H9 (cell line): ENCODE results near the gene PLEKHD1. TPM values are rescaled to one million over a fixed set of nuclear protein-coding genes. Genes with fewer than 3 reads are reported as not detected.

Experiments used
- DNase-seq: peaks from one replicate; pipeline ENCODE4 v3.0.0-alpha.2; 2017
- H2AFZ ChIP-seq: one replicate; pipeline ENCODE4 v1.6.1; 2013; ENCODE audit warnings: mild to moderate bottlenecking, low read length, control low read depth, moderate library complexity
- H2AK5ac ChIP-seq: 2 replicates; pipeline ENCODE4 v1.6.1; 2013; ENCODE audit warnings: low read length, control low read depth, mixed read lengths; ENCODE audit not compliant: insufficient read length
- H2BK120ac ChIP-seq: one replicate; pipeline ENCODE4 v1.6.1; 2013; ENCODE audit warnings: low read depth, mild to moderate bottlenecking, low read length, control low read depth, inconsistent platforms; ENCODE audit not compliant: poor library complexity, severe bottlenecking
- H2BK12ac ChIP-seq: 2 replicates; pipeline ENCODE4 v1.6.1; 2013; ENCODE audit warnings: low read length, control low read depth, mixed read lengths, low read depth; ENCODE audit not compliant: insufficient read length
- H2BK15ac ChIP-seq: 2 replicates; pipeline ENCODE4 v1.6.1; 2013; ENCODE audit warnings: low read depth, low read length, control low read depth
- H2BK20ac ChIP-seq: one replicate; pipeline ENCODE4 v1.6.1; 2013; ENCODE audit warnings: low read depth, mild to moderate bottlenecking, low read length, control low read depth, inconsistent platforms; ENCODE audit not compliant: poor library complexity, severe bottlenecking
- H2BK5ac ChIP-seq: 2 replicates; pipeline ENCODE4 v1.6.1; 2013; ENCODE audit warnings: low read length, control low read depth, mixed read lengths; ENCODE audit not compliant: insufficient read length
- H3K14ac ChIP-seq: 2 replicates; pipeline ENCODE4 v1.6.1; 2013; ENCODE audit warnings: low read length, control low read depth; ENCODE audit not compliant: insufficient read depth
- H3K18ac ChIP-seq: 2 replicates; pipeline ENCODE4 v1.6.1; 2013; ENCODE audit warnings: low read depth, mild to moderate bottlenecking, mixed read lengths, low read length, control low read depth; ENCODE audit not compliant: insufficient read length
- H3K23ac ChIP-seq: 2 replicates; pipeline ENCODE4 v1.6.1; 2013; ENCODE audit warnings: low read length, control low read depth, mixed read lengths, low read depth; ENCODE audit not compliant: insufficient read length
- H3K23me2 ChIP-seq: 2 replicates; pipeline ENCODE4 v1.6.1; 2013; ENCODE audit warnings: low read depth, mild to moderate bottlenecking, mixed read lengths, low read length, control low read depth; ENCODE audit not compliant: insufficient read length, poor library complexity, severe bottlenecking
- H3K27ac ChIP-seq: 2 replicates; pipeline ENCODE4 v1.5.1; 2013; ENCODE audit warnings: low read length, control low read depth, mixed read lengths, low read depth; ENCODE audit not compliant: insufficient read length
- H3K27me3 ChIP-seq: 2 replicates; pipeline ENCODE4 v1.6.1; 2013; ENCODE audit warnings: low read length, control low read depth, inconsistent platforms; ENCODE audit not compliant: insufficient read depth
- H3K4ac ChIP-seq: 2 replicates; pipeline ENCODE4 v1.6.1; 2013; ENCODE audit warnings: low read depth, mild to moderate bottlenecking, control low read depth, inconsistent platforms, low read length, moderate library complexity
- H3K4me1 ChIP-seq: 2 replicates; pipeline ENCODE4 v1.6.1; 2013; ENCODE audit warnings: low read length, control low read depth, inconsistent platforms; ENCODE audit not compliant: insufficient read depth
- H3K4me2 ChIP-seq: 2 replicates; pipeline ENCODE4 v1.6.1; 2013; ENCODE audit warnings: low read length, control low read depth, mixed read lengths; ENCODE audit not compliant: insufficient read length, insufficient read depth
- H3K56ac ChIP-seq: 2 replicates; pipeline ENCODE4 v1.6.1; 2013; ENCODE audit warnings: low read depth, mild to moderate bottlenecking, mixed read lengths, low read length, control low read depth; ENCODE audit not compliant: insufficient read length
- H3K79me1 ChIP-seq: 2 replicates; pipeline ENCODE4 v1.6.1; 2013; ENCODE audit warnings: low read depth, mild to moderate bottlenecking, moderate library complexity, low read length, control low read depth, inconsistent platforms; ENCODE audit not compliant: insufficient read depth, poor library complexity, severe bottlenecking
- H3K79me2 ChIP-seq: 2 replicates; pipeline ENCODE4 v1.6.1; 2013; ENCODE audit warnings: low read length, control low read depth, inconsistent platforms; ENCODE audit not compliant: insufficient read depth
- H3K9ac ChIP-seq: 2 replicates; pipeline ENCODE4 v1.6.1; 2013; ENCODE audit warnings: low read length, control low read depth, mixed read lengths; ENCODE audit not compliant: insufficient read length; ENCODE audit errors: extremely low read depth
- H3K9me3 ChIP-seq: one replicate; pipeline ENCODE4 v1.6.1; 2013; ENCODE audit warnings: low read depth, low read length, inconsistent platforms; ENCODE audit not compliant: control insufficient read depth
- H3T11ph ChIP-seq: one replicate; pipeline ENCODE4 v1.6.1; 2013; ENCODE audit warnings: mild to moderate bottlenecking, low read length, control low read depth, inconsistent platforms
- H4K20me1 ChIP-seq: one replicate; pipeline ENCODE4 v1.6.1; 2013; ENCODE audit not compliant: control insufficient read depth, insufficient read length, insufficient read depth
- H4K5ac ChIP-seq: 2 replicates; pipeline ENCODE4 v1.6.1; 2013; ENCODE audit warnings: low read depth, mild to moderate bottlenecking, mixed read lengths, low read length, control low read depth; ENCODE audit not compliant: insufficient read length
- H4K8ac ChIP-seq: replicated peaks from 2 replicates; pipeline ENCODE4 v1.6.1; 2013; ENCODE audit warnings: low read length, control low read depth, mixed read lengths, low read depth; ENCODE audit not compliant: insufficient read length
- H4K91ac ChIP-seq: 2 replicates; pipeline ENCODE4 v1.6.1; 2013; ENCODE audit warnings: low read depth, mild to moderate bottlenecking, moderate library complexity, mixed read lengths, low read length, control low read depth; ENCODE audit not compliant: insufficient read length
- H3K27ac Mint-ChIP-seq, 3 experiments: 2 replicates in 2 of 3; 3 replicates in 1 of 3; pipeline ENCODE4 v1.8.0; 2020 to 2021; ENCODE audit warnings: mixed read lengths in 3 of 3, mild to moderate bottlenecking in 1 of 3, moderate library complexity in 1 of 3
- H3K27me3 Mint-ChIP-seq: 2 replicates; pipeline ENCODE4 v1.8.0; 2021; ENCODE audit warnings: low read depth, mild to moderate bottlenecking, moderate library complexity, mixed read lengths
- H3K36me3 Mint-ChIP-seq, 3 experiments: 2 replicates in 2 of 3; 3 replicates in 1 of 3; pipeline ENCODE4 v1.8.0; 2020 to 2021; ENCODE audit warnings: low read depth in 3 of 3, mixed read lengths in 3 of 3; ENCODE audit not compliant: insufficient read depth in 1 of 3
- H3K4me1 Mint-ChIP-seq, 2 experiments: 2 replicates each; pipeline ENCODE4 v1.8.0; 2020; ENCODE audit warnings: mixed read lengths in 2 of 2
- H3K4me3 Mint-ChIP-seq, 2 experiments: 2 replicates in 1 of 2; 3 replicates in 1 of 2; pipeline ENCODE4 v1.8.0; 2020 to 2021; ENCODE audit warnings: mild to moderate bottlenecking in 2 of 2, mixed read lengths in 2 of 2, moderate library complexity in 1 of 2
- H3K9me3 Mint-ChIP-seq, 2 experiments: 2 replicates in 1 of 2; 3 replicates in 1 of 2; pipeline ENCODE4 v1.8.0; 2020; ENCODE audit warnings: mild to moderate bottlenecking in 2 of 2, mixed read lengths in 2 of 2, moderate library complexity in 1 of 2
- CTCF ChIP-seq: fragments of 200-600 bp; sonication (generic); conservative IDR thresholded peaks from 3 replicates; pipeline ENCODE4 v1.8.0; 2021; ENCODE audit warnings: antibody characterized with exemption, mild to moderate bottlenecking
- total RNA-seq: library from RNA; stranded (reverse); gene quantifications from 2 replicates; pipeline ENCODE4 v1.2.1, GENCODE V29; 2021

PLEKHD1 gene
- total RNA-seq, 1 experiment from 2014 or later = 0.37 TPM

DNA sequence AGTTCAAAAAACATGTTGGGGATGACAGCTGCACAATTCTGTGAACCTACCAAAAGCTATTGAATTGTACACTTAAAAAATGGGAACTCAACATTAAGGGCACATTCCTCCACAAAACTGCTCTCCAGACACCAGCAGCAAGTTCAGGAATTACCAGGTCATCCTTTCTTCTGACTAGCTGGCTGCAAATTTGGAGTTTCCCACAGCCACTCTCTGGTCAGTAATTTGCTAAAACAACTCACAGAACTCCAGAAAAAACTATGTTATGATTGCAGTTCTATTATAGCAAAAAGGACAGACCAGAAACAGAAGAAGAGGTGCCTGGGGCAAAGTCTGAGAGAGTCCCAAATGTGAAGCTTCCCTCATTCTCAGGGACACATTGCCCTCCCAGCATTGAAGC lies 20.1 kb upstream of the PLEKHD1 start:
- Mint-ChIP-seq H3K36me3 (no peaks in the 10 kb centered on the region; a peak in 1 of 7 replicates), H3K9me3 (no peaks in the 10 kb centered on the region), H3K27me3 (no peaks in the 10 kb centered on the region; the same call in 1 of the 2 replicates), H3K4me1 (no peaks in the 10 kb centered on the region), H3K4me3 (no peak overlapping the region), H3K27ac (no peak overlapping the region)
- Histone ChIP-seq H3K79me2 (no peaks in the 10 kb centered on the region), H2BK20ac (no peak overlapping the region), H3K27me3 (no peaks in the 10 kb centered on the region), H2AK5ac (no peak overlapping the region), H3K56ac (no peak overlapping the region), H3K18ac (no peak overlapping the region), H3K4me2 (no peak overlapping the region), H3K9me3 (no peaks in the 10 kb centered on the region), H2BK120ac (no peak overlapping the region), H4K5ac (no peak overlapping the region), H2AFZ (no peak overlapping the region), H4K91ac (no peak overlapping the region), H3K4ac (no peak overlapping the region), H3T11ph (no peak overlapping the region), H3K79me1 (no peaks in the 10 kb centered on the region), H3K9ac (no peak overlapping the region), H3K23me2 (no peaks in the 10 kb centered on the region), H4K20me1 (no peaks in the 10 kb centered on the region), H3K27ac (no peak overlapping the region), H3K14ac (no peak overlapping the region), H3K23ac (no peak overlapping the region), H4K8ac (no peak overlapping the region), H2BK15ac (no peak overlapping the region), H2BK5ac (no peak overlapping the region), H2BK12ac (no peak overlapping the region), H3K4me1 (no peaks in the 10 kb centered on the region)
- no peak for DNase-seq
- TF ChIP-seq CTCF = no peak
